Stomach smooth muscle (tissue), 2 donors: ENCODE measurements around the gene ZMIZ2.

Experiments
- H3K27ac ChIP-seq: one replicate; pipeline ENCODE4 v1.7.0; 2013; ENCODE audit warnings: mild to moderate bottlenecking, low read length, inconsistent platforms
- H3K27me3 ChIP-seq, 2 donors: one replicate each; pipeline ENCODE4 v1.7.0; 2013; ENCODE audit warnings: low read length in 2 of 2; ENCODE audit not compliant: insufficient read depth in 2 of 2, control insufficient read depth in 1 of 2
- H3K36me3 ChIP-seq, 2 donors: one replicate each; pipeline ENCODE4 v1.7.0; 2013; ENCODE audit warnings: low read length in 2 of 2; ENCODE audit not compliant: control insufficient read depth in 2 of 2, insufficient read depth in 2 of 2
- H3K4me1 ChIP-seq: one replicate; pipeline ENCODE4 v1.7.0; 2013; ENCODE audit warnings: low read length; ENCODE audit not compliant: control insufficient read depth, insufficient read depth
- H3K4me3 ChIP-seq, 2 donors: one replicate each; pipeline ENCODE4 v1.7.0; 2013; ENCODE audit warnings: low read length in 2 of 2
- H3K9ac ChIP-seq, 2 donors: one replicate each; pipeline ENCODE4 v1.7.0; 2013; ENCODE audit warnings: low read length in 2 of 2, mild to moderate bottlenecking in 1 of 2
- H3K9me3 ChIP-seq, 2 donors: one replicate each; pipeline ENCODE4 v1.7.0; 2013; ENCODE audit warnings: low read length in 2 of 2; ENCODE audit not compliant: control insufficient read depth in 2 of 2
- donor health status: healthy.
- donor health status: Pancreatic carcinoma.

ZMIZ2 gene

DNA sequence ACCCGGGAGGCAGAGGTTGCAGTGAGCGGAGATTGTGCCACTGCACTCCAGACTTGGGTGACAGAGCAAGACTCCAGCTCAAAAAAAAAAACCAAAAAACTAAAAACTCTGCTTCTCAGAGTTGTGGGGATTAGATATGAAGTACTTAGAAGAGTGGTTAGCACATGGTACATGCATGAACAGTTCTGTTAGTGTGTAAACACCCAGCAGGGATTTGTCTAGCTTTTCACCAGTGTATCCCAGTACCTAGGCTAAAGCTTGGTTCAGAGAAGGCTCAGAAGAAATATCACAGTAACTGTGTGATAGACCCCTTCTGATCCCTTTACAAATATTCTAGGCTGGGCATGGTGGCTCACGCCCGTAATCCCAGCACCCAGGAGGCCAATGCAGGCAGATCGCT, 57.3 kb downstream of the ZMIZ2 start:
- H3K4me1 ChIP-seq: no peaks in the 10 kb centered on the region
- H3K9me3 ChIP-seq: no peaks in the 10 kb centered on the region
- H3K9ac ChIP-seq: no peak overlapping the region
- peaks cover 22 to 25% of the 10 kb centered on the region in 2 donors for H3K36me3 ChIP-seq
- H3K27me3 ChIP-seq: no peaks in the 10 kb centered on the region
- H3K27ac ChIP-seq: no peak overlapping the region
- H3K4me3 ChIP-seq: no peak overlapping the region

GRCh38 chr7:44808914-44809393, 60.3 kb downstream of the ZMIZ2 start:
- H3K27ac ChIP-seq: no peak overlapping the region
- H3K27me3 ChIP-seq: no peaks in the 10 kb centered on the region
- no peaks in the 10 kb centered on the region for H3K9me3 ChIP-seq
- H3K4me3 ChIP-seq: no peak overlapping the region
- H3K9ac ChIP-seq: no peak overlapping the region
- peaks cover under 1 to 3% of the 10 kb centered on the region in 2 donors for H3K36me3 ChIP-seq
- no peaks in the 10 kb centered on the region for H3K4me1 ChIP-seq

GRCh38 chr7:44811093-44811492, 62.4 kb downstream of the ZMIZ2 start:
- Histone ChIP-seq H3K9ac (no peak overlapping the region), H3K9me3 (no peaks in the 10 kb centered on the region), H3K27me3 (no peaks in the 10 kb centered on the region), H3K36me3 (no peaks in the 10 kb centered on the region), H3K27ac (no peak overlapping the region), H3K4me1 (no peaks in the 10 kb centered on the region), H3K4me3 (no peak overlapping the region)

DNA sequence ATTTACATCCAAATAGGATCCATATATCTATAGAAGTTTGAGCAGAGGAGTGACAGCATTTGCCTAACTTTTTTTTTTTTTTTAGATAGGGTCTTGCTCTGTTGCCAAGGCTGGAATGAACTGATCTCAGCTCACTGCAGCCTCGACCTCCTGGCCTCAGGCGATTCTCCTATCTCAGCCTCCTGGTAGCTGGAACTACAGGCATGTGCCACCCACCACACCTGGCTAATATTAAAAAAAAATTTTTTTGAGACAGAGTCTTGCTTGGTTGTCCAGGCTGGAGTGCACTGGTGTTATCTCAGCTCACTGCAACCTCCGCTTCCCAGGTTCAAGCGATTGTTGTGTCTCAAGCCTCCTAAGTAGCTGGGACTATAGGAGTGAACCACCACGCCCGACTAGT, 62.9 kb downstream of the ZMIZ2 start:
- H3K36me3 ChIP-seq: no peaks in the 10 kb centered on the region
- no peak overlapping the region for H3K27ac ChIP-seq
- H3K9me3 ChIP-seq: no peaks in the 10 kb centered on the region
- no peak overlapping the region for H3K4me3 ChIP-seq
- no peak overlapping the region for H3K9ac ChIP-seq
- H3K4me1 ChIP-seq: no peaks in the 10 kb centered on the region
- no peaks in the 10 kb centered on the region for H3K27me3 ChIP-seq

DNA sequence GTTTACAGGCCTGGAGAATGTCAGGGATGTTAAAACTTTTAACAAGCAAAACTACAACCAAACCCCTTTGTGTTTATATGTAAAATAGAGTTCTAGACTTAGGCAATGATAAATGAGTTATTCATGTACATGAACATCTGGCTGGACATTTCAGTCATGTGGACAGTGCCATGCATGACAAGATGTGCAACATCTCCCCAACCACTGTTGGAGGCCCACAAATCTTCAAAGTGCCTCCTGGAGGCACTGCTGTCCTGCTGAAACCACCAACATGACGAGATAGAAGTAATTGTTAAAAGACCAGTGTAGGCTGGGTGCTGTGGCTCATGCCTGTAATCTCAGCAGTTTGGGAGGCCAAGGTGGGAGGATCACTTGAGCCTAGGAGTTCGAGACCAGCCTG, 66.3 kb downstream of the ZMIZ2 start:
- no peaks in the 10 kb centered on the region for H3K36me3 ChIP-seq
- H3K9me3 ChIP-seq: no peaks in the 10 kb centered on the region
- no peak overlapping the region for H3K4me3 ChIP-seq
- no peak overlapping the region for H3K9ac ChIP-seq
- H3K27ac ChIP-seq: no peak overlapping the region
- H3K27me3 ChIP-seq: no peaks in the 10 kb centered on the region
- H3K4me1 ChIP-seq: no peaks in the 10 kb centered on the region

DNA sequence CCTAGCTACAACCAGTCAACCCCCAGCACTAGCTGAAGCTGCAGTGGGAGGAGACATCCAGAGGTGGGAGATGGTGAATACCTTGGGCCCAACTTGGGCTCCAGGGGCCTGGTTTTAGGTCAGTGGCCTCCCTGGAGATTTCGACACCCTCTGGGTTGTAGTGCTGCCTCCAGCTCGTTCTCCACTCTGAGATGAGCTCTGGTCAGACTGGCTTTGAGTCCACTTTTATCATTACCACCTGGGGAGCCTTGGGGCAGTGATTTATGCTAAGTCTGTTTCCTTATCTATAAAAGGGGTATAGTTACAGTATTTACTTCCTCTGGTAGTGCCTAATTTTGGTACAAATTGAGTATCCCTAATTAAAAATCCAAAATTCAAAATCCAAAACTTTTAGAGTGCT, 70.6 kb downstream of the ZMIZ2 start:
- no peak overlapping the region for H3K9ac ChIP-seq
- no peaks in the 10 kb centered on the region for H3K27me3 ChIP-seq
- no peak overlapping the region for H3K4me3 ChIP-seq
- H3K36me3 ChIP-seq: peaks cover 2 to 3% of the 10 kb centered on the region in 2 donors
- no peaks in the 10 kb centered on the region for H3K4me1 ChIP-seq
- H3K27ac ChIP-seq: no peak overlapping the region
- H3K9me3 ChIP-seq: no peaks in the 10 kb centered on the region
